ENCODE measurements around the gene BAIAP3.
"Not testable (repeated sequence)": the region's sequence is repeated elsewhere in the genome, so short reads cannot be mapped to it uniquely, and the experiment has no call there.

BAIAP3 gene

GRCh38 chr16:1291576-1291974, 41.9 kb upstream of the BAIAP3 start:
- TF ChIP-seq CTCF (IDR thresholded peaks at IDR 0.05; ENCODE audit: insufficient read depth, low read length), result no peak
- TF ChIP-seq POLR2AphosphoS5 (IDR thresholded peaks at IDR 0.05; ENCODE audit: low read depth), result no peak
- no peak for TF ChIP-seq GABPA (IDR thresholded peaks at IDR 0.05; ENCODE audit: low read depth)
- Histone ChIP-seq H3K27me3 (ENCODE audit: insufficient read depth, poor library complexity, severe bottlenecking) (peaks cover 29% of the 10 kb centered on the region), H3K27ac (replicated peaks) (no peak overlapping the region), H3K4me3 (replicated peaks; ENCODE audit: insufficient read depth, low read length) (no peak overlapping the region)
- no peak for DNase-seq (ENCODE audit: low read depth in 1 of 2, low spot score in 1 of 2)

- H3K27me3 ChIP-seq (ENCODE audit: insufficient read depth, poor library complexity, severe bottlenecking), result peaks cover 26% of the 10 kb centered on the region
- not testable (repeated sequence) for H3K4me3 ChIP-seq (replicated peaks; ENCODE audit: insufficient read depth, low read length); DNase-seq (ENCODE audit: low read depth in 1 of 2, low spot score in 1 of 2); H3K27ac ChIP-seq (replicated peaks)
These were observed 41.2 kb upstream of the BAIAP3 start for GRCh38 chr16:1292208-1292607.

GRCh38 chr16:1292808-1293207, 40.6 kb upstream of the BAIAP3 start:
- not testable (repeated sequence) for DNase-seq (ENCODE audit: low read depth in 1 of 2, low spot score in 1 of 2); H3K4me3 ChIP-seq (replicated peaks; ENCODE audit: insufficient read depth, low read length); H3K27ac ChIP-seq (replicated peaks)
- peaks cover 23% of the 10 kb centered on the region for H3K27me3 ChIP-seq (ENCODE audit: insufficient read depth, poor library complexity, severe bottlenecking)

GRCh38 chr16:1293921-1294656, 39.4 kb upstream of the BAIAP3 start:
- peaks cover 12% of the 10 kb centered on the region for H3K27me3 ChIP-seq (ENCODE audit: insufficient read depth, poor library complexity, severe bottlenecking)
- DNase-seq (ENCODE audit: low read depth in 1 of 2, low spot score in 1 of 2), result no peak
- no peak for TF ChIP-seq SPI1 (IDR thresholded peaks at IDR 0.05; ENCODE audit: borderline replicate concordance, low read depth)
- TF ChIP-seq POLR2AphosphoS5 (IDR thresholded peaks at IDR 0.05; ENCODE audit: low read depth), result no peak
- no peak for TF ChIP-seq REST (IDR thresholded peaks at IDR 0.05; ENCODE audit: insufficient replicate concordance, low read depth)
- TF ChIP-seq CTCF (IDR thresholded peaks at IDR 0.05; ENCODE audit: insufficient read depth, low read length), result no peak
- TF ChIP-seq GABPA (IDR thresholded peaks at IDR 0.05; ENCODE audit: low read depth), result no peak

GRCh38 chr16:1295465-1295864, 38.0 kb upstream of the BAIAP3 start:
- TF ChIP-seq POLR2AphosphoS5 (IDR thresholded peaks at IDR 0.05; ENCODE audit: low read depth) (no peak), GABPA (IDR thresholded peaks at IDR 0.05; ENCODE audit: low read depth) (no peak), CTCF (IDR thresholded peaks at IDR 0.05; ENCODE audit: insufficient read depth, low read length) (no peak), REST (IDR thresholded peaks at IDR 0.05; ENCODE audit: insufficient replicate concordance, low read depth) (no peak), SPI1 (IDR thresholded peaks at IDR 0.05; ENCODE audit: borderline replicate concordance, low read depth) (no peak)
- Histone ChIP-seq H3K27ac (replicated peaks) (no peak overlapping the region), H3K4me3 (replicated peaks; ENCODE audit: insufficient read depth, low read length) (no peak overlapping the region), H3K27me3 (ENCODE audit: insufficient read depth, poor library complexity, severe bottlenecking) (peaks cover 2% of the 10 kb centered on the region)
- DNase-seq (ENCODE audit: low read depth in 1 of 2, low spot score in 1 of 2), result no peak

More at GRCh38 chr16:1293921-1294656, 39.4 kb upstream of the BAIAP3 start:
- Histone ChIP-seq H3K4me3 (replicated peaks; ENCODE audit: insufficient read depth, low read length) (no peak overlapping the region), H3K27ac (replicated peaks) (no peak overlapping the region)

GRCh38 chr16:1296688-1297017, 36.8 kb upstream of the BAIAP3 start:
- H3K27ac ChIP-seq (replicated peaks); H3K27me3 ChIP-seq (ENCODE audit: insufficient read depth, poor library complexity, severe bottlenecking); H3K4me3 ChIP-seq (replicated peaks; ENCODE audit: insufficient read depth, low read length); DNase-seq (ENCODE audit: low read depth in 1 of 2, low spot score in 1 of 2): not testable (repeated sequence)

All from HL-60 (cell line).